Activated CD8-positive, alpha-beta T cell treated with anti-CD3 and anti-CD28 coated beads for 36 hours (primary cell): ENCODE data around the gene TRIM14. TPM values are rescaled to one million over a fixed set of nuclear protein-coding genes. Genes with fewer than 3 reads are reported as not detected.
A peak's percentile ranks its signal among the peaks of the same experiment; 100 is the strongest.
"Not testable (repeated sequence)": the region's sequence is repeated elsewhere in the genome, so short reads cannot be mapped to it uniquely, and the experiment has no call there.

Experiments
- ATAC-seq: fragments of 200-7000 bp; cut with Tn5 transposase; one replicate; pipeline ENCODE4 v1.10.0; 2021; ENCODE audit warnings: mild to moderate bottlenecking, moderate library complexity
- CTCF ChIA-PET: fragments of 350-600 bp; sonication (Branson Sonifier 250); formaldehyde crosslinking; loops from one replicate; lab custom pipeline; 2021; ENCODE audit warnings: antibody characterized with exemption; lab: Charles Lee
- POLR2A ChIA-PET: fragments of 350-600 bp; sonication (Branson Sonifier 250); formaldehyde crosslinking; loops from one replicate; lab custom pipeline; 2021; ENCODE audit warnings: antibody characterized with exemption; lab: Charles Lee
- DNase-seq: peaks from one replicate; pipeline ENCODE4 v3.0.0-alpha.2; 2020
- H3K27ac Mint-ChIP-seq: one replicate; pipeline ENCODE4 v1.8.0; 2021; ENCODE audit warnings: mild to moderate bottlenecking, mixed read lengths
- H3K27me3 Mint-ChIP-seq: one replicate; pipeline ENCODE4 v1.8.0; 2021; ENCODE audit warnings: mixed read lengths
- H3K36me3 Mint-ChIP-seq: one replicate; pipeline ENCODE4 v1.8.0; 2021; ENCODE audit warnings: low read depth, mixed read lengths
- H3K4me1 Mint-ChIP-seq: one replicate; pipeline ENCODE4 v1.8.0; 2021; ENCODE audit warnings: low read depth, mixed read lengths
- H3K4me3 Mint-ChIP-seq: one replicate; pipeline ENCODE4 v1.8.0; 2021; ENCODE audit warnings: mild to moderate bottlenecking, moderate library complexity, mixed read lengths
- H3K9me3 Mint-ChIP-seq: one replicate; pipeline ENCODE4 v1.8.0; 2021; ENCODE audit warnings: mixed read lengths
- CTCF ChIP-seq: fragments of 200-600 bp; IDR thresholded peaks from one replicate; pipeline ENCODE4 v1.8.0; 2022; ENCODE audit warnings: antibody characterized with exemption, mild to moderate bottlenecking
- intact Hi-C: fragments of 100-400 bp; cut with micrococcal nuclease; formaldehyde crosslinking; loops from one replicate; pipeline ENCODE4 v1.10.0; 2022
- total RNA-seq, 2 experiments: library from RNA; stranded (reverse); gene quantifications; one replicate each; pipeline ENCODE4 v1.2.3, GENCODE V29; 2021

The TRIM14 gene
- total RNA-seq, 2 experiments from 2014 or later, result 39.6 to 41.8 TPM

GRCh38 chr9:98130576-98131228 is 11.7 kb upstream of the TRIM14 start:
- TF ChIP-seq CTCF, result no peak
- no peaks in the 10 kb centered on the region for H3K4me1 Mint-ChIP-seq
- ATAC-seq (no peak), DNase-seq (no peak)
- CTCF ChIA-PET, result interaction anchor here (1.2 to 1.5 kb wide), 2 partner anchors 7 to 75 kb away, joined by 3 to 4 read pairs; no protein-coding TSS in a partner anchor
- intact Hi-C loops, result no loop called here
- H3K36me3 Mint-ChIP-seq, result peaks cover 6% of the 10 kb centered on the region
- POLR2A ChIA-PET, result interaction anchor here (0.5 to 0.7 kb wide), 2 partner anchors 859 to 1721 kb away, joined by 3 read pairs; no protein-coding TSS in a partner anchor
- H3K27ac Mint-ChIP-seq, result no peak overlapping the region
- no peaks in the 10 kb centered on the region for H3K27me3 Mint-ChIP-seq
- H3K4me3 Mint-ChIP-seq, result no peak overlapping the region
- no peaks in the 10 kb centered on the region for H3K9me3 Mint-ChIP-seq

- H3K4me1 Mint-ChIP-seq, intact Hi-C loops: not testable (repeated sequence)
- CTCF ChIA-PET, result interaction anchor here (1.5 kb wide), 1 partner anchor 75 kb away, joined by 5 read pairs; no protein-coding TSS in a partner anchor
These were observed 11.0 kb upstream of the TRIM14 start for GRCh38 chr9:98130060-98130459.

GRCh38 chr9:98129451-98129881 is 10.4 kb upstream of the TRIM14 start:
- H3K27me3 Mint-ChIP-seq, result no peaks in the 10 kb centered on the region

More at GRCh38 chr9:98130060-98130459, 11.0 kb upstream of the TRIM14 start:
- H3K27ac Mint-ChIP-seq, H3K4me3 Mint-ChIP-seq, DNase-seq, H3K9me3 Mint-ChIP-seq, ATAC-seq, H3K36me3 Mint-ChIP-seq, H3K27me3 Mint-ChIP-seq: not testable (repeated sequence)
- POLR2A ChIA-PET, result interaction anchor here (0.7 kb wide), 2 partner anchors 48 to 1721 kb away, joined by 3 read pairs; no protein-coding TSS in a partner anchor

GRCh38 chr9:98128316-98128715 is 9.3 kb upstream of the TRIM14 start:
- no peak overlapping the region for H3K4me3 Mint-ChIP-seq
- ChIA-PET CTCF (interaction anchor here (0.7 to 1.4 kb wide), 2 partner anchors 8 to 54 kb away, joined by 3 read pairs; no protein-coding TSS in a partner anchor), POLR2A (no interaction called here)
- intact Hi-C loops, result no loop called here
- ATAC-seq (no peak), DNase-seq (no peak)
- no peak for TF ChIP-seq CTCF
- H3K9me3 Mint-ChIP-seq, result no peaks in the 10 kb centered on the region
- H3K27me3 Mint-ChIP-seq, result no peaks in the 10 kb centered on the region
- no peak overlapping the region for H3K27ac Mint-ChIP-seq
- H3K36me3 Mint-ChIP-seq, result peaks cover 10% of the 10 kb centered on the region
- no peaks in the 10 kb centered on the region for H3K4me1 Mint-ChIP-seq

More at GRCh38 chr9:98129451-98129881, 10.4 kb upstream of the TRIM14 start:
- intact Hi-C loops, result no loop called here
- Mint-ChIP-seq H3K4me1 (no peaks in the 10 kb centered on the region), H3K27ac (peak overlapping the region; percentile 31), H3K36me3 (peaks cover 10% of the 10 kb centered on the region), H3K9me3 (no peaks in the 10 kb centered on the region), H3K4me3 (no peak overlapping the region)
- ATAC-seq (peak; percentile 49), DNase-seq (no peak)
- CTCF ChIA-PET, result interaction anchor here (1.4 to 1.5 kb wide), 2 partner anchors 56 to 76 kb away, joined by 3 to 5 read pairs; no protein-coding TSS in a partner anchor
- TF ChIP-seq CTCF, result no peak
- POLR2A ChIA-PET, result interaction anchor here (0.7 kb wide), 1 partner anchor 48 kb away, joined by 3 read pairs; no protein-coding TSS in a partner anchor

GRCh38 chr9:98127226-98127625 is 8.2 kb upstream of the TRIM14 start:
- CTCF ChIA-PET, result no interaction called here
- no peak overlapping the region for H3K4me3 Mint-ChIP-seq
- H3K9me3 Mint-ChIP-seq, result no peaks in the 10 kb centered on the region
- POLR2A ChIA-PET, result interaction anchor here (0.7 kb wide), 1 partner anchor 38 kb away, joined by 3 read pairs; no protein-coding TSS in a partner anchor
- no peak for TF ChIP-seq CTCF
- H3K27ac Mint-ChIP-seq, result no peak overlapping the region
- intact Hi-C loops, result no loop called here
- peaks cover 10% of the 10 kb centered on the region for H3K36me3 Mint-ChIP-seq
- no peak for ATAC-seq
- H3K27me3 Mint-ChIP-seq, result no peaks in the 10 kb centered on the region
- H3K4me1 Mint-ChIP-seq, result no peaks in the 10 kb centered on the region
- DNase-seq, result no peak
